GM12864 (cell line): ENCODE data around the gene SCMH1.

ENCODE experiments used
- DNase-seq: peaks from one replicate; pipeline ENCODE4 v3.0.0-alpha.2; 2011; ENCODE audit warnings: low read depth
- H3K4me3 ChIP-seq: 2 replicates; pipeline ENCODE4 v1.5.1; 2011; ENCODE audit warnings: mild to moderate bottlenecking, low read depth, low read length, control low read depth
- TF ChIP-seq, protein P1 (sequence below): IDR thresholded peaks from 2 replicates; pipeline ENCODE4 v1.5.1; 2011; ENCODE audit warnings: low read depth, mild to moderate bottlenecking, moderate library complexity, low read length, control low read depth, inconsistent platforms; ENCODE audit errors: missing control alignments

SCMH1 gene

DNA sequence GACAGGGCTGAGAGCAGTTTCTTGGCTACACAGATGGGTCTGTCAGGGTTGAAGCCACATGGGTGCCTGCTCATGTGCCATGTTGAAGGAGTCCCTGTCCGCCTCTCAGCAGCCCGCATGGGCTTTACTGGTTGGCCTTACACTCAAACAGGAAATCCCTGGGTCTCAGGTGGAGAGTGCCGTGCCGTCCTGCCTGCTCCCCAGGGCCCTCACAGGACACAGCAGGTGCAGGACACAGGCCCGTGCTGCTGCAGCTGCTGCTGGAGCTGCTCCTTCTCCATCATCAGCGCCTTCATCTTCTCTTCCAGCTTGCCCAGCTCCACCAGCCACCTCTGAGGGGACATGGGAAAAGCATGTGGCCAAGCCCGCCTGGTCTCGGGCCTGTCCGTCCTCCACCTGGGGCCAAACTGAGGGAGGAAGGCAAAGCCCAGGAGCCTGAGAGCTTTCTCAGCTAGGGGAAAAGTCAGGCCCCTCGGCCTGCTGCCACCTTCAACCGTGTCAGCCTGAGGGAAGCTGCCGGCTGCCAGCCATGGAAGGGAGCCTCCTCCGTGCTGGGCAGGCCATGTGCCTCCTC lies 226.1 kb downstream of the SCMH1 start:
- DNase-seq: no peak
- TF ChIP-seq, protein P1, sequence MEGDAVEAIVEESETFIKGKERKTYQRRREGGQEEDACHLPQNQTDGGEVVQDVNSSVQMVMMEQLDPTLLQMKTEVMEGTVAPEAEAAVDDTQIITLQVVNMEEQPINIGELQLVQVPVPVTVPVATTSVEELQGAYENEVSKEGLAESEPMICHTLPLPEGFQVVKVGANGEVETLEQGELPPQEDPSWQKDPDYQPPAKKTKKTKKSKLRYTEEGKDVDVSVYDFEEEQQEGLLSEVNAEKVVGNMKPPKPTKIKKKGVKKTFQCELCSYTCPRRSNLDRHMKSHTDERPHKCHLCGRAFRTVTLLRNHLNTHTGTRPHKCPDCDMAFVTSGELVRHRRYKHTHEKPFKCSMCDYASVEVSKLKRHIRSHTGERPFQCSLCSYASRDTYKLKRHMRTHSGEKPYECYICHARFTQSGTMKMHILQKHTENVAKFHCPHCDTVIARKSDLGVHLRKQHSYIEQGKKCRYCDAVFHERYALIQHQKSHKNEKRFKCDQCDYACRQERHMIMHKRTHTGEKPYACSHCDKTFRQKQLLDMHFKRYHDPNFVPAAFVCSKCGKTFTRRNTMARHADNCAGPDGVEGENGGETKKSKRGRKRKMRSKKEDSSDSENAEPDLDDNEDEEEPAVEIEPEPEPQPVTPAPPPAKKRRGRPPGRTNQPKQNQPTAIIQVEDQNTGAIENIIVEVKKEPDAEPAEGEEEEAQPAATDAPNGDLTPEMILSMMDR: no peak
- no peak overlapping the region for H3K4me3 ChIP-seq

DNA sequence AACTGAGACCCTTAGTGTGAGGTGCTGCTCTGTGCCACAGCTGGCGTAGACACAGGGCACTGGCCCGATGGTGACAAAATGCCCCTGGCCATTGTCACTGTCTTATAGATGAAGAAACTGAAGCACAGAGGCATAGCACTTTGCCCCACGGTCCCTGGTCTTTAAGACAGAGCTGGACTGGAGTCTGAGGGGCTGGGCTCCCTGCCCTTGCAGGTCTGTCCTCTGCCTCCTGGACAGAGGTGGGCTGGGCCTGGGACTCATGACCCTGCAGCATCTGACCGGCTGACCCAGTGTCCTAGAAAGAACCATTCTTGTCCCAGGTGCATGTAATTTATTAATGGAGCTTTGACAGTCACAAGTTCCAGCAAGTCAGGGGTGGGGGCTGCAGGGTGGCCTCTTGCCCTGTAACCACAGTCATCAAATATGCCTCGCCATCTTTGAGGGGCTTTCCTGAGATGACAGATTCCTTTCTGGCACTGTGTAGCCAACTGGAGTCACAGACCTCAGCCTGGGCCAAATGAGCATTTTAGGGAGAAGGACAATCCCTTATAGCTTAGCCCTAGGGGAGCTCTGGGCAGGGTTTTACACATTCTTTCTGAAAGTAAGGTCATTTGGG lies 226.7 kb downstream of the SCMH1 start:
- TF ChIP-seq, protein P1: no peak
- H3K4me3 ChIP-seq: no peak overlapping the region
- no peak for DNase-seq

DNA sequence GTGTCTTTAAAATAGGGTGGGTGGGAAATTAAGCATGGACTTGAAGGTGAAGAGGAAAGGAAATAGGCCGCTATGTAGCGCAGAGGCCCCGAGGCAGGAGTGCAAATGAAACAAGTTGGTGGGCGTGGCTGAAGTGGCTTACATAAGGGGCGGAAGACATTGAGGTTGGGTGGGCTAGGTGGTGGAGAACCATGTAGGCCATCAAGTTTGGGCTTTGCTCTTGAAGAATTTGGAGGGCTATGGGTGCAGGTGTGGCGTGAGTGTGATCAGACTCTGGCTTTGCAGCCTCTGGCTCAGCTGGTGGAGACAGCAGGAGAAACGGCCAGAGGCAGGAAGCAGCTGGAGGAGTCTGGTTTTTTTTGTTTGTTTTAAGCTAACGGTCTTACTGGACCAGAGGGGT lies 227.2 kb downstream of the SCMH1 start:
- H3K4me3 ChIP-seq: no peak overlapping the region
- DNase-seq: no peak
- TF ChIP-seq, protein P1: no peak

DNA sequence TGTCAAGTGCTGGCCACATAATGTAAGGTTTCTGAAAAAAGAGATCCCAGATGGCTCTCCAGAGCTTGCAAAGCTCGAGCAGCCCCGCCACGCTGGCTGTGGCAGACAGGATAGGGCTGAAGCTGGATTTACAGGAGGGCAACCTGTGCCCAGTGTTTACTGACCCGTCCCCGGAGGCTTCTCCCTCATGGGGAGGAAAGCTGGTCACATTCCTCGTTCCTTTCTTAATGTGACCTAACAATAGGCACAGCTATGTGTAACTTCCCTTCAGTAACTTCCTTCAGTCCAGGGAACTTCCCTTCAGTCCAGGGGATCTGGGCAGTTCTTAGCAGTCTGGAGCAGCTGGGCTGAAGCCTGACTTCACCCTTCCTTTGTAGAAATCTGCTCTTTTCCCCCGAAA lies 228.3 kb downstream of the SCMH1 start:
- no peak overlapping the region for H3K4me3 ChIP-seq
- TF ChIP-seq, protein P1: no peak

DNA sequence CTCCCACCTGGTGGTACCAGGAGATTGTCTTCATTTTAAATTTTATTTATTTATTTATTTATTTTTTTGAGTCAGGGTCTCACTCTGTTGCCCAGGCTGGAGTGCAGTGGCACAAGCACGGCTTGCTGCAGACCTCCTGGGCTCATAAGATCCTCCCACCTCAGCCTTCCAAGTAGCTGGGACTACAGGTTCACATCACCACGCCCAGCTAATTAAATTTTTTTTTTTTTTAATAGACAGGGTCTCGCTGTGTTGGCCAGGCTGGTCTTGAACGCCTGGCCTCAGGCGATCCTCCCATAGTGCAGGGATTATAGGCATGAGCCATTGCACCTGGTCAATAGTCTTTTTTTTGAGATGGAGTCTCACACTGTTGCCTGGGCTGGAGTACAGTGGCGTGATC lies 229.1 kb downstream of the SCMH1 start:
- TF ChIP-seq, protein P1: no peak
- DNase-seq: no peak
- H3K4me3 ChIP-seq: no peak overlapping the region

More for the DNA sequence above, 228.3 kb downstream of the SCMH1 start:
- DNase-seq: no peak

DNA sequence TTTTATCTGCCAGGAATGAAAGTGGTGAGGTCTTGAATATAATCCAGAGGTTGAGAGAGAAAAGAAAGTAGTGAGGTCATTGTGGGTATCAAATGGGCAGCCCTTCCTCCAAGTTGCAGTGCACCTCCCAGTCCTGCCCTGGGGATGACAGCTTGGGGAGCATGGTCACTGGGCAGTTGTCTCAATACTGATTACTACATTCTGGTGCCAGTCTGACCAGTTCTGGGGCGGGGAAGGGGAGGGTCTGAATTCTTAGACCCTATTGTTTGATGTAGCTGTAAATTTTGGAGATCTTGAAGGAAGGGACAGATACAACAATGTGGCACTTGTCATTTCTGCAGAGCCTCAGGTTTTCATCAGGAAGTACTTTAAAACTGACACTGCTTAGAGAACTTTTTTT lies 231.8 kb downstream of the SCMH1 start:
- no peak overlapping the region for H3K4me3 ChIP-seq
- TF ChIP-seq, protein P1: no peak
- no peak for DNase-seq

DNA sequence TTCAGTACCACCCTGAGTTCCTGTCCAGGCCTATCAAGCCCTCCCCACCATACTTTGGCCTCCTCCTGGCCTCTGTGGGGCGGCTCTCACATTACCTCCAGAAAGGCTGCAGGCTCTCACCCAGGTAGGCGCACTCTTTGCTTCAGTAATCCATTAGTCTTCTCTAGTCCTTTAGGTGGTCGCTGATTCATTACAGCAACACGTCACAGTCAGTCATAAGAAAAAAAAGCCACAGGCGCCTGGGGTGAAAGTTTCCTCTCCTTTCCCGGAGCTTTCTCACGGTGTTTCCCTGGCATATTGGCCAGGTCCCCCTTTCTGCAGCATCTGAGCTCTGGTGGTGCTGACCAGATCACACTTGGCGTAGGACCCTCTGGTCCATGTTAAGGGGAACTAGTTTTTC lies 232.6 kb downstream of the SCMH1 start:
- H3K4me3 ChIP-seq: no peak overlapping the region
- DNase-seq: no peak
- TF ChIP-seq, protein P1: no peak
